C4-2B (cell line): ENCODE measurements around the gene MTMR12.

Experiments used
- H3K27ac ChIP-seq: fragments of 450-650 bp; 2 replicates; pipeline ENCODE4 v1.5.1; 2017
- ZFX ChIP-seq: fragments of 450-650 bp; IDR thresholded peaks from 2 replicates; pipeline ENCODE4 v1.6.1; 2017
- TF ChIP-seq, protein P1 (sequence below): fragments of 450-650 bp; conservative IDR thresholded peaks from 2 replicates; pipeline ENCODE4 v1.5.1; 2017; ENCODE audit warnings: mild to moderate bottlenecking

MTMR12 gene

DNA sequence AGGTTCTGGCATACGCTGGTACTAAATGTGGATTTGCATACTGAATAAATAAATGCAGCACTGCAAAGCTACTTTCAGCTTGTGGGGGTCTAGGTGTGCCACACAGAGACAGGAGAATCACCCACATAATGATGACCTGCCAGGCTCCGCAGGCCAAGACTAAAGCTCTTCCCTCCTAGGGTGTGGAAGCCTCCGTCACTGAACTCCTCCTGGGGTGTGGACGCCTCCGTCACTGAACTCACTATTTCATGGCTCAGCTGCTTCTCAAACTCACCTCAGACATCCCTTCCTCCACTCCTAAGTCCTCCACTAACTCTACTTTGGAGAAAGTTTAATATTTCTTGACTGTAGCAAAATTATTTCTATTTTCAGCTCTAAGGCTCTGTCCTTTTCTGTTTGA lies 73.4 kb downstream of the MTMR12 start:
- no peak overlapping the region for H3K27ac ChIP-seq
- TF ChIP-seq, protein P1, sequence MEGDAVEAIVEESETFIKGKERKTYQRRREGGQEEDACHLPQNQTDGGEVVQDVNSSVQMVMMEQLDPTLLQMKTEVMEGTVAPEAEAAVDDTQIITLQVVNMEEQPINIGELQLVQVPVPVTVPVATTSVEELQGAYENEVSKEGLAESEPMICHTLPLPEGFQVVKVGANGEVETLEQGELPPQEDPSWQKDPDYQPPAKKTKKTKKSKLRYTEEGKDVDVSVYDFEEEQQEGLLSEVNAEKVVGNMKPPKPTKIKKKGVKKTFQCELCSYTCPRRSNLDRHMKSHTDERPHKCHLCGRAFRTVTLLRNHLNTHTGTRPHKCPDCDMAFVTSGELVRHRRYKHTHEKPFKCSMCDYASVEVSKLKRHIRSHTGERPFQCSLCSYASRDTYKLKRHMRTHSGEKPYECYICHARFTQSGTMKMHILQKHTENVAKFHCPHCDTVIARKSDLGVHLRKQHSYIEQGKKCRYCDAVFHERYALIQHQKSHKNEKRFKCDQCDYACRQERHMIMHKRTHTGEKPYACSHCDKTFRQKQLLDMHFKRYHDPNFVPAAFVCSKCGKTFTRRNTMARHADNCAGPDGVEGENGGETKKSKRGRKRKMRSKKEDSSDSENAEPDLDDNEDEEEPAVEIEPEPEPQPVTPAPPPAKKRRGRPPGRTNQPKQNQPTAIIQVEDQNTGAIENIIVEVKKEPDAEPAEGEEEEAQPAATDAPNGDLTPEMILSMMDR: no peak
- no peak for TF ChIP-seq ZFX

DNA sequence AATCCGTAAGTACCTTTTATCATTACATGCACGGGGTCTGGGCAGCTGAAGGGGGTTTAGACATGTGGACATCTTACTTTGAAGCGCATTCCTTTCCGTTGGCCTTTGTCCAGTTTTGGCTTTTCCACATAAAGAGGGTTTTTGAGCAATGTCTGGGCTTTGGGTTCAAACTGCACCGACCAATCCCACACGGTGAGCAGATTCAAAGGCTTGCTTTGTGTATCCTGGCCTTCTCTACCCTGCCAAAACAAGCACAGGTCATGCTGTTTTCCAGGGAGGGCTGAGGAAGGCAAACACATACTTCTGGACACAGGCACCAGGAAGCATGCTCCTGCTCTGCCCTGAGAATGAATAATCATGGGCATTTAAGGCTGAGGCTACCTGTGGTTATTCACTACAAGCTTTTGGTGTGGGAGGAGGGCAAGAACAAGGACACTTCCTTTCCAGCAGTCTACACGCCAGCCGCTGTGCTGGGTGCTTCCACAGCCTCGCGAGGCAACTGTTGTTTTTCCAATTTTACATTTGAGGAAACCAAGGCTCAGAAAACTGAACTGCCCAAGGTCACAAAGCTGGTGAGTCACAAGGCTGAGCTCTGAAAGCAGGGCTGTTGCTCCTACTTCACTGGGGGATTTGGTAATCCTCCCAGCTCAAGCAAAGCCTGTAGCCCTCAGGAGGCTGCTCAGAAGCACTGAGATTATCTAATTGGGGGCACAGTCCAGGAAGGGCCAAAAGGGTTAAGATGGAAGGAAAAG lies 78.9 kb downstream of the MTMR12 start:
- H3K27ac ChIP-seq: peak overlapping the region; percentile 99
- TF ChIP-seq, protein P1: no peak
- no peak for TF ChIP-seq ZFX

DNA sequence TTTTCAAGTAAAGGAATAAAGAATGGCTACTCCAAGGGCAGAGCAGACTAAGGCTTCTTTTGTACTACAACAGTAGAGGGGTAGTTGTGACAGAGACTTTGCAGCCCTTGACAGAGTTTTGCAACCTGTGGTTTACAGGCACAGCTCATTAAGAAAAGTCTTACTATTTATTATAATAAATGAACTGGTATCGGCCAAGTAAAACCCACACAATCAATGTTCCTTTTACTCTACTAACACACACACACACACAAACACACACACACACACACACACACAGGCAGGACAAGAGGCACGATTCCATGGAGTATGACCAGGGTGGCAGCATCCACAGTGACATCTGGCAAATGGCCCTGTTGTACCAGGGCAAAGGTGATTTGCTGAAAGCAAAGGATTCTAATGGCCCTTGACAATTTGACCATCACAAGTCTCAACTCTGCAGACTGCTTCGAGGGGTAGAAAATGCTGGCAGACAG lies 79.5 kb downstream of the MTMR12 start:
- H3K27ac ChIP-seq: peak overlapping the region; percentile 99
- no peak for TF ChIP-seq ZFX
- TF ChIP-seq, protein P1: no peak

DNA sequence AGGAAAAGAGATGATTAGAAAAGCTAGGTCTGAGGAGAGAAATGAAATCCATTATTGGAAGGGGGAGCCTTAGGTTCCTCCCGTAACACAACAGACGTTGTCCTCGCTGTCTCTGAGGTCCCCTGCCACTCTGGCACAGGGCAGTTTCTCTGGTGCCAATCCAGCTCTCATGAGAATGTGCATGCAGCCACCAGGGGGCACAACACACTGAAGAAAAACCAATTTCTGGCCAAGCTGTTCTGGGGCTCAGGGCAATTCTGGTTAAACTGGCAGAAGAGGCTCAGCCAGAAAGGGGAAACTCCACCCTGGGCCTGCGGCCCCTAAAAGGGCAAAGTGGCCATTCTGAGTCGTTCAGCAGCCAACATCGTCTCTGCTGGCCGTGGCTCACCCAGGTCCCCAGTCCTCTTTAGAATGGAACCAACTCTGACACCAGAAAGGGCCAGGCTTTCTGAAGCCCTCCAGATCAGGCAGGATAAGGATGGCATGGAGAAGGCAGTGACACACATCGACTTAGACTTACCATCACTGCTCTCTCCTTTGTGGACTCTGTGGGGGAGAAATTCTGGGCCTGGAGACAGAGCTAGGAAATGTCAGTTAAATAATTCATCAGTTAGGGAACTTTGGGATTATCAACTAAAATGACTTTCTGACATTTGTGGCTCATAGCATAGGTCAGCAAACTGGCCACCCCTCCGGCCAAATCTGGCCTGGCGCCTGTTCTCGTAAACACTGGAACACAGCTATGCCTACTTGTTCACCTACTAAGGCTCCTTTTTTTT lies 80.1 kb downstream of the MTMR12 start:
- peak overlapping the region; percentile 99 for H3K27ac ChIP-seq
- TF ChIP-seq, protein P1: peak; percentile 90
- TF ChIP-seq ZFX: no peak

DNA sequence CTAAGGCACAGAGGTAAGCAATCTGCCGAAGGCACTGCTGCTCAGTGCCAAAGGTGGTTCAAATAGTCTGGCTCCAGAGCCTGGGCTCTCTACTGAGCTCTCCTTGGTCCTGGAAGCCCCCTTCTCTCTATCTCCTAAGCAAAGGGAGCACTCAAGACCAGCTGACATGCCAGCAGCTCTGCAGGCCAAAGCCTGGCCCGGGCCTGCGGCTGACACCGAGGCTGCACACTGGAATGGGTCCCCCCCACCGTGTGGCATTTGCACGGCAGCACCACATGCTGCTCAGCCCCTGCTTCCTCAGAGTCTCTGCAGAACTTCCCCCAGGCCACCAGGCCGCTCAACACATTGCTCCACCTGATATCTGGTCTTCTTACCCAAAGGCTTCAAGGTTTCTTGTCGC lies 80.8 kb downstream of the MTMR12 start:
- peak overlapping the region; percentile 99 for H3K27ac ChIP-seq
- TF ChIP-seq, protein P1: no peak
- TF ChIP-seq ZFX: no peak

DNA sequence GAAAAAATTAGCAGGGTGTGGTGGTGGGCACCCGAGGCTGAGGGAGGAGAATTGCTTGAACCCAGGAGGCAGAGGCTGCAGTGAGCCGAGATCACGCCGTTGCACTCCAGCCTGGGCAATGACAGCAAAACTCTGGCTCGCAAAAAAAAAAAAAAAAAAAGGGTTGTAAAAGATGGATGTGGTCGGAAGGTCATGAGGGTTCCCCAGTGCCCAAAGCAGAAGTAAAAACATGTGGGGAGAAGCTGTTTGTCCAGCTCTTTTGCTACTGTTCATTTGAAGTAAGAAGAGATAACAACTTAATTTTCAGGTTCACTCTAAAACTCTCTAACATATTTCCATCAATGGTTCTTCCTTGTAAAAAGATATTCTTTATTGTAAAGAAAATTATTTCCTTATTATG lies 81.5 kb downstream of the MTMR12 start:
- TF ChIP-seq, protein P1: no peak
- no peak for TF ChIP-seq ZFX
- H3K27ac ChIP-seq: peak overlapping the region; percentile 42
